SK-N-SH (cell line): ENCODE results near the gene TMED6.

ENCODE experiments used
- CTCF ChIP-seq: fragments of 200-600 bp; sonication (generic); IDR thresholded peaks from 2 replicates; pipeline ENCODE4 v1.6.1; 2017; ENCODE audit warnings: antibody characterized with exemption, mild to moderate bottlenecking, moderate library complexity
- EP300 ChIP-seq, 2 experiments: IDR thresholded peaks; 2 replicates each; pipeline versions ENCODE4 v1.4.0 to v1.6.1; 2012; ENCODE audit warnings: borderline replicate concordance in 1 of 2, low read depth in 1 of 2, low read length in 1 of 2
- FOXM1 ChIP-seq: IDR thresholded peaks from 2 replicates; pipeline ENCODE4 v1.4.0; 2012; ENCODE audit warnings: low read depth, mild to moderate bottlenecking
- MAX ChIP-seq: IDR thresholded peaks from 2 replicates; pipeline ENCODE4 v1.4.0; 2012; ENCODE audit warnings: low read depth
- MEF2A ChIP-seq: IDR thresholded peaks from 2 replicates; pipeline ENCODE4 v1.4.0; 2012; ENCODE audit warnings: low read depth, borderline replicate concordance
- MXI1 ChIP-seq: IDR thresholded peaks from 2 replicates; pipeline ENCODE4 v1.6.1; 2012; ENCODE audit warnings: mild to moderate bottlenecking, low read depth, low read length, improper control_type of control experiment
- PBX3 ChIP-seq: IDR thresholded peaks from 2 replicates; pipeline ENCODE4; 2012
- POLR2AphosphoS5 ChIP-seq: IDR thresholded peaks from 2 replicates; pipeline ENCODE4 v1.6.1; 2012; ENCODE audit warnings: low read depth, low read length
- RCOR1 ChIP-seq: fragments of 150-350 bp; IDR thresholded peaks from 2 replicates; pipeline ENCODE4 v1.6.1; 2017; ENCODE audit warnings: antibody characterized with exemption, low read length
- REST ChIP-seq: IDR thresholded peaks from 2 replicates; pipeline ENCODE4 v1.6.1; 2012; ENCODE audit warnings: mild to moderate bottlenecking, low read depth, low read length, moderate library complexity
- TAF1 ChIP-seq: IDR thresholded peaks from 2 replicates; pipeline ENCODE4 v1.6.1; 2012; ENCODE audit warnings: low read depth, mild to moderate bottlenecking, low read length, moderate library complexity, borderline replicate concordance
- USF1 ChIP-seq: IDR thresholded peaks from 2 replicates; pipeline ENCODE4 v1.4.0; 2012; ENCODE audit warnings: low read depth, borderline replicate concordance
- YY1 ChIP-seq: IDR thresholded peaks from 2 replicates; pipeline ENCODE4 v1.4.0; 2012; ENCODE audit warnings: low read depth, mild to moderate bottlenecking
- ZBTB33 ChIP-seq: IDR thresholded peaks from 2 replicates; pipeline ENCODE4 v1.4.0; 2012; ENCODE audit warnings: low read depth, borderline replicate concordance

DNA sequence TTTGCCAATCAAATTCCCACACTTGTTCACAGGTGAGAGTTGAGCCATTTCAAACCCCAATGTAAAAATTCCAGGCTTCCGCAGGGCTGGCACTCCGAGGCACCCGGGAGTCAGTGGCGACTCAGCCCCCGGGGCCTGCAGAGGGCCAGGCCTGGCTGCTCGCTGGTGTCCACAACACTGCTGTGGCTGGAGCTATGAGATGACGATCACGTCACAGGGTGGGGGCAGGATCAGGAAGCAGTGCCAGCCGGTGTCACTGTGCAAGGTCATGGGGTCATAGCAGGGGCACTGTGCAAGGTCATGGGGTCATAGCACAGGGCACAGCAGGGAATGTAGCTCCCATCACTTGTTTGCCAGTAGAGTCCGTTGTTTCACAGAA, 32.7 kb downstream of the TMED6 start:
- no peak for TF ChIP-seq CTCF
- TF ChIP-seq MEF2A: no peak
- no peak for TF ChIP-seq EP300 (IDR thresholded peaks at IDR 0.05; ENCODE audit: borderline replicate concordance in 1 of 2, low read depth in 1 of 2, low read length in 1 of 2)
- no peak for TF ChIP-seq PBX3
- TF ChIP-seq TAF1: no peak
- TF ChIP-seq USF1: no peak
- no peak for TF ChIP-seq POLR2AphosphoS5
- no peak for TF ChIP-seq MAX
- no peak for TF ChIP-seq MXI1
- no peak for TF ChIP-seq ZBTB33
- TF ChIP-seq FOXM1: no peak
- TF ChIP-seq RCOR1: no peak
- no peak for TF ChIP-seq REST
- no peak for TF ChIP-seq YY1
